ENCODE measurements around the gene TCN2.
A peak's percentile ranks its signal among the peaks of the same experiment; 100 is the strongest.
"Not testable (repeated sequence)": the region's sequence is repeated elsewhere in the genome, so short reads cannot be mapped to it uniquely, and the experiment has no call there.

Gene TCN2

DNA sequence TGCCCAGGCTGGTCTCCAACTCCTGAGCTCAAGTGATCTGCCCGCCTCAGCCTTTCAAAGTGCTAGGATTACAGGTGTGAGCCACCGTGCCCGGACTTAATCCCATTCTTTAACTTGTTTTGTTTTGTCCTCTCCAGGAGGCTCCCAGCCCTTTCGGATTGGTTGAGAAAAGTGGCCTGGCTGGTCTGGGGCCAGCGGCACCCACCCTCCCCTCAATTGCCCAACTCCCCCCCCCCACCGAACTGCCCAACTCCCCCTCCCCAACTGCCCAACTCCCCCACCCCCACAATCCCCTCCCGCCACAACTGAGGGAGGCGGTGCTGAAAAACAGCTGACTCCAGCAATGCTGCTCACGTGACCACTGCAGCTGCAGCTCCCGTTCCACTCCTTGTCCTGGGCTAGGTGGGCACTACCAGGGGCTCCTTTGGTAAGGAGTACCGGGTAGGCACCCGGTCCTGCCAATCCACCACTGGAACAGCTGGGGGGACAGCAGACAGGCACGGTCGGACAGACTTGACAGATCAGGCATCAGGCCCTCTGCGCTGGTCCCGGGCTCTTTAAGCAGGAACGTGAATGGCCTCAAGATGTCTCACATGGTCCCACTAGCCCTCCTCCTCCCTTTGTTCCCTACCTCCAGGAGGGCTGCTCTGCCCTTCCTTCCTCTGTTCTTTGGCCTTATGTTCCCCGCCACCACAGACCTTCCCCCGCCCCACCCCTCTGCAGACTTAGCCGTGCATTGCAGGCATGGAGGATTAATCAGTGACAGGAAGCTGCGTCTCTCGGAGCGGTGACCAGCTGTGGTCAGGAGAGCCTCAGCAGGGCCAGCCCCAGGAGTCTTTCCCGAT is at the start of gene TCN2:
Gene TCN2 (plus strand): TSS at position 720 of the 845 bp plus-strand sequence. CDS start 158 bp downstream, outside the sequence.
- peak; percentile 20 to 32 for DNase-seq (ENCODE audit: low read depth in 2 of 2)

DNA sequence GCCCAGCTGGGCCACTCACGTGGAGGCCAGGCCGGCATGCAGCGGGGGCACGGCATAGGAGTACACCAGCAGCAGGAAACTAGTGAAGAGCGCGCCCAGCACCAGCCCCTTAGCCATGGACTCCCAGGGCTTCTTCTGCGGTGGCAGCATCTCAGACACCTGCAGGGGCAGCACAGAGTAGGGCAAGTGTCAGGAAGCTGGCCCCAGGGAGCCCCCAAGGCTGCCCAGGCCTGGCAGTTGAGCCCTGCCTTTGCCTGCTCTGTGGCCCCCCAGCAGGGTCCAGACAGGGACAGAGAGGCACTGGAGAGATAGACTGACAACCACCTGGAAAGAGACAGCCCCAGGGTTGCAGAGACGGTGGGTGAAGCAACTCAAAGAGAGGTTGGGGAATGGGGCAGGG is 49.7 kb upstream of the TCN2 start:
- DNase-seq (ENCODE audit: low read depth in 2 of 2), result no peak

DNA sequence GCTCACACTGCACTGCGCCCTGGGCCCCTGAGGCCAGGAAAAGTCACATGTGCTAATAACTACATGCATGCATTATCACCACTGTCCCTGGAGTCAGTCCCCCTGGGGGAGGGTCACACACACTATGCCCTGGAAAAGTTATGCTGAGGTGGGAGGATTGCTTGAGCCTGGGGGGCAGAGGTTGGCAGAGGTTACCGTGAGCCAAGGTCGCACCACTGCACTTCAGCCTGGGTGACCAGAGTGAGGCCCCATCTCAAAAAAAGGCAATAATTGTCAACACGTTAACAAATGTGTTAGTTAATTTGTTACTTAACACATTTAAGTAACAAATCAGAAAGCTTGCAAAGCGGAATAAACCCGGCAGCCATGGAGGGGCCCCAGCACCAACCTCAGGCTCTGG is 47.1 kb upstream of the TCN2 start:
- no peak for DNase-seq (ENCODE audit: low read depth in 2 of 2)

DNA sequence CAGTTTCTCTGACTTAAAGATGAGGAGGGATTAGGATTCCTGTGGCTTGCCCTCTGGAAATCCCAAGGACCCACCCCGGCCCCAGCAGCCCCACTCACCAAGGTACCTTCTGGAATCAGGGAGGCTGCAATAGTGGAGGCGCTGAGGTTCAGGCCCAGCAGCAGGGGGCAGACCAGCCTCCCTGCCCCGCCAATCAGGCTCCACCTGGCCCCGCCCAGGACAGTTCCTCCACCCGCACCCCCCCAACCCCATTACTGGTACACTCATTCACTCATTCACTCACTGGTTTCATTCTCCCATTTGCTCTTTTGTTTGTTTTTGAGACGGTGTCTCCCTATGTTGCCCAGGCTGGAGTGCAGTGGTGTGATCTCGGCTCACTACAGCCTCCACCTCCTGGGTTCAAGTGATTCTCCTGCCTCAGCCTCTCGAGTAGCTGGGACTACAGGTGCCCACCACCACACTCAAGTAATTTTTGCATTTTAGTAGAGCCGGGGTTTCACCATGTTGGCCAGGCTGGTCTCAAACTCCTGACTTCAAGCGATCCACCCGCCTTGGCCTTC is 46.3 kb upstream of the TCN2 start:
- DNase-seq (ENCODE audit: low read depth in 2 of 2), result peak; percentile 16 to 28

DNA sequence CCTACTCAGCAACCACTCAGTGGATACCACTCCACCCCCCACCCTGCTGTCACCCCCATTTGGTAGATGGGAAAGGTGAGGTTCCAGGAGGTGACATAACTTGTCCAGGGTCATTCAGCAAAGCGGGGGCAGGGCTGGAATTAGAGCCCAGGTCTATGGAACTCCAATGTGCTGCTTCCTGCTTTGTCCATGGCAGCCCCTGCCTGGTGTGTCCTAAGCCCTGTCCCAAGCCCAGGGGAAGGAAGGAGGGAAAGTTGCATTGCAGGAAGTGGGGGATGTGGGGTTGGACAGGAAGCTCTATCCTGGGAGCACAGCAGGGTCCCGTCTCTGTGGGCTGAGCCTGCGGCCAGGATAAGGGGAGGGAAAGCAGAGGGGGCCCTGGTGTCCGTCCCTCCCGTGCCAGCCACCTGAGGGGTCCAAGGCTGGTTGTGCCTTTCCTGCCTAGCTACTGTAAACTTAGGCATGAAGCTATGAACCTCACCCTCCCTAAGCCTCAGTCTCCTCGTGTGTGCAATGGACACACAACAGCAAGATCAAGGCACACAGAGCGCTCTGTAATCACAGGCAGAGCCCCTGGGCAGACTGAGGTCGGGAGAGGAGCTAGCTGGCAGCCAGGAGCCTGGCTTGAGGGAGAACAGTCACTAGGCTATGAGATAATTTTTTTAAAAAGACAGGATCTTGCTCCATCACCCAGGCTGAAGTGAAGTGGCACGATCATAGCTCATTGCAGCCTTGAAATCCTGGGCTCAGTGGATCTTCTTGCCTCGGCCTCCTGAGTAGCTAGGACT is 45.4 kb upstream of the TCN2 start:
- DNase-seq (ENCODE audit: low read depth in 2 of 2), result no peak

DNA sequence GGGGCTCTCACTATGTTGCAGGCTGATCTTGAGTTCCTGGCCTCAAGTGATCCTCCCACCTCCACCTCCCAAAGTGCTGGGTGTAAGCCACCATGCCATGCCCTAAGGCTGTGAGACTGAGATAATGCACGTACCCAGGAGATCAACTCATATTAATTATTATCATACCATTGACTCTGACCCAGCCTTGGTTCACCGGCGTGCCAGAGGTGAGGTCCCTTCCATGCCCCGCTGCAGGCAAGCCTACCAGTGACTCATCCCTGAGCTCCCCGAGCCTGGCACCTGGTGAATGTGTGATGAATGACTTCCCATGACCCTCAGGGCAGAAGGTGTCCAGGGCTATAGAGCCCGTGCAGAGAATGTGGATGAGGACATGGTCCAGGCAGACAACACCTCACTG is 44.6 kb upstream of the TCN2 start:
- DNase-seq (ENCODE audit: low read depth in 2 of 2), result no peak

DNA sequence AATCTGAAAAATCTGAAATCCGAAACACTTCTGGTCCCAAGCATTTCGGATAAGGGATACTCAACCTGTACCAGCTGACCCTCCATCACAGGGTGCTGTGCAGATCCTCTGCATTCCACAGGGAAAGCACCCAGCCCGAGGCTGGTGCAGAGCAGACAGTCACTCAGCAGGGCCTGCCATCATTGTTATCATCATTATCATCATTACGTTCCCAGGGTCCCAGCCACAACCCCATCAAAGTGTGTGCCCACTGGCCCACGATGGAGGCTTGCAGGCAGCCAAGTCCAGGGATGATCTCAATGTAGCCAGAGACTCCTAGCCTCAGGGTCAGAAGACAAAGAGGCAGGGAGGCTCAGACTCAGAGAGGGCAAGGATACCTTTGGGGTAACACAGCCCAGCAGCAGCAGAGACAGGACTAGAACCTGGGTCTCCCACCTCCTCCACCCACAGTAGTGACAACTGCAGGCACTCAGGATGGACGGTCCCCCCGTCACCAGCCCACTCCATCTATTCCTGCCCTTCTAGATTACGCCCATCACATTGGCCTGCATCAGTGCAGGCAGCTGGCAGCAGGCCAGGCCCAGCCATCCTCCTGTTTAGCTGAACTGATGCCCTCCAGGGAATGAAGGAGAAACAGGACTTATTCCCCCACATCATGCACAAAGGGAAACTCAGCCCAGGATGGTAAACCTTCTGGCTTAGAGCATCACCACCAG is 42.8 kb upstream of the TCN2 start:
- DNase-seq (ENCODE audit: low read depth in 2 of 2), result no peak

DNA sequence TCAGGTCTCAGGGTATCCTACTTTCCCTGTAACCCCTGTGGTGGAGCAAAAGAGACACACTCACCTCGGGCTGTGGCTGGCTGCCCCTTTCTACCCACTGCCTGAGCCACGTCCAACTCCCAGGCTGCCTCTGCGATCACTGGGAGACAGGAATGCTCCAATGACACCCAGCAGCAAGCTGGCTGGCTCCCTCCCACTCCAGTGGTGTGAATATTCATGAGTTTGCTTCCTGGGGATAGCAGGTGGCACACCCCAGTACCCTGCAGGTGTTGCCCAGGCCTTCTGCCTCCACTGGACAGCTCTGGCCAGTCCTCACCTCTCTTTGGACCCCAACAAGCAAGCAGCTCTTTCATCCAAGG is 42.2 kb upstream of the TCN2 start:
- no peak for DNase-seq (ENCODE audit: low read depth in 2 of 2)

DNA sequence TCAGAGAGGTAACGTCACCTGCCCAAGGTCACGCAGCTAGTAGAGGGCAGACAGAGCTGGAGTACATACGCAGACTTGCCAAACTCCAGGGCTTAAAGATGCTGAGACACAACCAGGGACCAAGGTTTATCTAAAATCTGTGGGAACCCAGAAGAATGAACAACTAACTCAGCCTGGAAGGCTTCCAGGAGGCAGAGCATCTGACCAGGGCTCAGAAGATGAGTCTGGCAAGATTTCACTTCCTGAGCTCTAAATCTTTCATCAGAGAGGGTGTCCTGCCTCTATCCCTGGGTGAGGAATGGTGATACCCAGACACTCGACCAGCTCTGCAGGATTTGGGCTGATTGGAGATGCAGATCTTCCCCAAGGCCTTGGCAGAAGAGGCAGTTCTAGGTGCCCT is 41.6 kb upstream of the TCN2 start:
- no peak for DNase-seq (ENCODE audit: low read depth in 2 of 2)

DNA sequence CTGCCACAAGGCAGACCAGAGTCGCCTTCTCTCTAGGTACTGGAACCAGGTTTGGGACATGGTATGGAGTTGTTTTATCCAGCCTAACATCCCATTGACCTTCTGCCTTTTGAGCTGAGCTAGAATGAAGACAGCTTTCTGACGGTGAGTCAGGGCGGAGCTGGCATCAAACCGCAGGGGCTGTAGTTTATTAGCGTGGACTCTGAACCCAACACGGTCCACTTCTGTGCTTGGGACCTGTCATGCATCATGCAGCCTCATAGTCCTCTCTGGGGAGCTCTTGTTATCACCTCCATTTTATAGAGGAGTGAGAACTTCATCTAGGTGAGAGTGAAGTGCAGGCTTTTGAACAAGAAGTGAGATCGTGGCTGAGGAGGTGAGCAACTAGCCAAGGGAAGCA is 40.8 kb upstream of the TCN2 start:
- no peak for DNase-seq (ENCODE audit: low read depth in 2 of 2)

DNA sequence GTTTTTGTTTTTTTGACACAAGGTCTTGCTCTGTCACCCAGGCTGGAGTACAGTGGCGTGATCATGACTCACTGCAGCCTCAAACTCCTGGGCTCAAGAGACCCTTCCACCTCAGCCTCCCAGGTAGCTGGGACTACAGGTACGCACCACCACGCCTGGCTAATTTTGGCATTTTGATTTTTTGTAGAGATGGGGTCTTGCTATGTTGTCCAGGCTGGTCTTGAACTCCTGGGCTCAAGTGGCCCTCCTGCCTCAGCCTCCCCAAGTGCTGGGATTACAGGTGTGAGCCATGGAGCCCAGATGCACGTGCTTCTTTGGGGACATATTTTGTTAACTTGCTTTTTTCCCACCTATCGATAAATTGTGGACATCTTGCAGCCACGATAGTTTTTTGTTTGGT is 39.7 kb upstream of the TCN2 start:
- not testable (repeated sequence) for DNase-seq (ENCODE audit: low read depth in 2 of 2)

DNA sequence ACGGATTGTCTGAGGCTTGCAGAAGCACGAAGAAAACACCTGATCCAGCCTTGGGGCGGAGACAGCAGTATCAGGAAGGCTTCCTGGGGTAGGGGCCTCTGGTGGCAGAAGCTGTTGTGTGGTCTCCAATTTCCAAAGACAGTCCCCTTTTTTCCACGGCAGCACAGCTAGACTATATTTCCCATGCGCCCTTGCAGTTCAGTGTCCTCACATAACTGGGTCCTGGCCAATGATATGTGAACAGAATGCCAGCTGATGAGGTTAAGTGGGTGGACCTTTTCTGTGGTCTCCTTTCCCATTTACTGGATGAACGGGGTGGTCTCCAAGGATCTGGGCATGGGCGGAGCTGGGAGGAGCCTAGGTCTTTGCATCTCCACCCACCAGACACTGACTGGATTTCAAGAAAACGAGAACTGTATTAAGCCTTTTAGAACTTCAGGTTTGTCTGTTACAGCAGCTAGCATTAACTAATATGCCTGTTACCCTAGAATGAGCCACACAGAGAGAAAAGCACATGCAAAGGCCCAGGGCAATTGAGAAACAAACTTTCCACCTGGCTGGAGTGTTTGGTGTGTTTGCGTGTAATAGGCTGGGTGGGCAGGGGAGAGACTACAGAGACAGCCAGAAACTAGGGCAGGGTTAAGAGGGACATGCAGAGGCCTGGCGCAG is 38.7 kb upstream of the TCN2 start:
- DNase-seq (ENCODE audit: low read depth in 2 of 2), result no peak

DNA sequence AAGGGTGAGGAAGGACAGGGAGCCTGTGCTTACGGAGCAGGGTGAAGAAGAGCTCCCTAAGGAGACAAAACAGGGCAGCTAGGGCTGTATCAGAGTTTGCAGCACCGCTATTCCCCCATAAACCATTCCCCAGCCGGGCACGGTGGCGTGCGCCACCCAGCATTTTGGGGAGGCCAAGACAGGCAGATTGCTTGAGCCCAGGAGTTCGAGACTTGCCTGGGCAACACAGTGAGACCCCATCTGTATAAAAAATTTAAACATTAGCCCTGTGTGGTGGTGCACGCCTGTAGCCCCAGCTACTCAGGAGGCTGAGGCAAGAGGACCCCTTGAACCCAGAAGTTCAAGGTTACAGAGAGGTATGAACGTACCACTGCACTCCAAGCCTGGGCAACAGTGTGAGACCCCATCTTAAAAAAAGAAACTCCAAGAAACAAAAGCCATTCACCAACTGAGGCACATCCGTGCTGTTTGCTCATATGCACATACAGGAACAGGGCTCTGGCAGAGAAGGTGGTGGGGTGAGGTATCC is 37.2 kb upstream of the TCN2 start:
- DNase-seq (ENCODE audit: low read depth in 2 of 2), result no peak

DNA sequence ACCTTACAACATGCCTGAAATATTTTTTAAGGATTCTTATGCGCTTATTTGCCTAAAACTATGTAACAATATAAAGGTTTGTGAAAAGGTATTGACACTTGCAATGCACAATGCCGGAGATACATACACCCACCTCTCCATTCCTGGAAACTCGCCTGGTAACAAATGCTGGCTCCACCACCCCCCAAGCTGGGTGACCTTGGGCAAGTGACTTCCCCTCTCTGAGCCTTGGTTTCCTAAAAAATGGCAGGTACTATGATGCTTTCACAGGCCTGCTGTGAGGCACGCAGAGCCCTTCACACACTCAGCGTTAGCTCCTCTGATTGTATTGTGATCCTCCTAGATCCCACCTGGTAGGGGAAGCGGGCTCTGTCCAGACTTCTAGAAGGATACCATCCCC is 34.8 kb upstream of the TCN2 start:
- no peak for DNase-seq (ENCODE audit: low read depth in 2 of 2)

DNA sequence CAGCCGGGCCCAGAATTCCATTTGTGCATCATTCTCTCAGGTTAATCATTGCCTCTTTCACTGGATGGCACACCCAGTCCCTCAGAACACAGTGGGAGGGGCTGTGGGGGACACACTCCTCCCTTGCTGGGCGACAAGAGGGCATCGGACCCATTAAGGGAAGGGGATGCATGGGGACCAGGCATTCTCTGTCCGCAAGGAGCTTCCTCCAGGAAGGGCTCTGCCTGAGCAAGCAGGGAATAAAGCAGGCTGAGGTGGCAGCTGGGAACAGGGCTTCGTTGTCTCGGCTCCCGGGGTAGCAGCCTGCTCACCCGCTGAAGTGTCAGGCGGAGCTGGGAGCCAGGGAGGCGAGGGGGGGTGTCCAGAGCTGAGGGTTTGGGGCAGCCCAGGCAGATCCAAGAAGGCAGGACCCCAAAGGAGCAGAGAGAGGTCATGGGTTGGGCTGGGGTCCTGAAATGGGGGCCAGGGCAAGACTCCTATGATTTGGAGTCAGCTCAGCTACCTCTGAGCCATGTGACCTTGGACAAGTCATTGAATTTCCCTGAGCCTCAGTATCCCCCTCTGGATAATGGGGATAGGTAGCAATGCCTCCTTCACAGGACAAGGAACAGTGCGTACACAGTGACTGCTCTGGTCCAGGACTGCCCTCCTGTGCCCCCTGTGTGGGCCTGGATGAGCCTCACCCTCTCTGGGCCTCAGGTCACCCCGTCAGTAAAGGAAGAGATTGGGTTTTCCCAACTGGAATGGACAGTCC is 34.0 kb upstream of the TCN2 start:
- DNase-seq (ENCODE audit: low read depth in 2 of 2), result no peak

DNA sequence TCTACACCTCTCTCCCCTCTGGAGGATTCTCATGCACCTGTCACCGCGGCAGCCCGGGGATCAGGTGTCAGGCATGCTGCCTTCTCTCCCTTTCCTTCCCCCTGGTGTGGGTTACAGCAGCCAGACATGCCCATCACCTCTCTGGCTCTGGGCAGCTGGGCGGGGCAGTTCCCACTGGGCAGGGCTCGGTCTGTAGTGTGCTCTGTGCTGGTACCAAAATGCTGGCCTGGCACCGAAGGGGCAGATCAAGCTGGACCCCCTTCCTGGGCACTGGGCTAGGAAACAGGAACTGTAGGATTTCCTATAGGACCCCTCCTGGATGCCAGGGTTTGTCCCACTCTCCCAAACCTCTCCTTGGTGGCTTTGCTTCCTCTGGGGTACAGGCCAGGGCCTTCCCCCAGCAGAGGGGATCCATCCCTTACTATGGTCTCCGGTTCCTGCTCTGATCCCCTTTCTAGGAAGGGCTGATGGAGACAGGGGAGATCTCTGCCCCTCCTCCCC is 33.3 kb upstream of the TCN2 start:
- no peak for DNase-seq (ENCODE audit: low read depth in 2 of 2)

DNA sequence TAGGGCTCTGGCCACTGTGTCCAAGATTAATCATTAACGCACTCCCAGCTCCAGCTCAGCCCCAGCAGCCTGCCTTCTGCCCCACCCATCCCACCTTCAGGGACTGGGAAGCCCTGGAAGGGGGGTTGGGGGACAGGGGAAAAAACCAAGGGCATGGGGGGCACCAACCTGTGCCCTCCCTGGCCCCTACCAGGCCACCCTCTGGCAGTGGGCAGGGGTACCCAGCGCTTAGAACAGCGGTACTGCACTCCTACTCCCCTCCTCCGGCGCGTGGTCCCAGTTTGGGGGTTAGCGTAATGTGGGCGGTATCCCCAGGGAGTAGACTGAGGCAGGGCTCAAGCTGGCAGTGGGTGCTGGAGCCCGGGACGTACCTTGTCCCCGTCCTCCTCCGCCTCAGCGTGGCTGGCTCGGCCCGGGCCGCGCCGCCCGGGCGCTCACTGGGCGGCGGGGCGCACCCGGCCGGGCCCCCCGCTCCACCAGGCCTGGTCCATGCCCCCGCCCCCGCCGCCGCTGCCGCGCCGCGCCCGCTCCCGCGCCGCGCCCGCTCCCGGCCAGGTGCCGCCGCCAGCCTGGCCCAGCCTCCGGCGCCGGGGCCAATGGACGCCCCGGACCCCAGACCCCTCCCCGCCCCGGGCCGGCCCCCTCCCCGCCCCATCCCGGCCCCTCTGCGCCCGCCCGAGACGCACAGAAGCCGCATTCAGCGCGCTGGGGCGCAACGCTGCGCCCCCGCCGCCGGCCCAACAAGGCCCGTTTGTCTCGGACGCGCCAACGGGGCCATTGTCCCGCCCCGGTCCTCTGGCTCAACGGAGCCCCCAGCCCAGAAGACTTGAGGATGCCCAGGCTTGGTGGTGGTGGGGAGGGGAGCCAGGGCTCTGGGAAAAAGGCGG is 32.6 kb upstream of the TCN2 start, which contains the start of gene GAL3ST1:
Gene GAL3ST1 (minus strand): TSS at position 571 of the 887 bp plus-strand sequence. CDS start 17,273 bp downstream, outside the sequence.
- DNase-seq (ENCODE audit: low read depth in 2 of 2), result no peak

DNA sequence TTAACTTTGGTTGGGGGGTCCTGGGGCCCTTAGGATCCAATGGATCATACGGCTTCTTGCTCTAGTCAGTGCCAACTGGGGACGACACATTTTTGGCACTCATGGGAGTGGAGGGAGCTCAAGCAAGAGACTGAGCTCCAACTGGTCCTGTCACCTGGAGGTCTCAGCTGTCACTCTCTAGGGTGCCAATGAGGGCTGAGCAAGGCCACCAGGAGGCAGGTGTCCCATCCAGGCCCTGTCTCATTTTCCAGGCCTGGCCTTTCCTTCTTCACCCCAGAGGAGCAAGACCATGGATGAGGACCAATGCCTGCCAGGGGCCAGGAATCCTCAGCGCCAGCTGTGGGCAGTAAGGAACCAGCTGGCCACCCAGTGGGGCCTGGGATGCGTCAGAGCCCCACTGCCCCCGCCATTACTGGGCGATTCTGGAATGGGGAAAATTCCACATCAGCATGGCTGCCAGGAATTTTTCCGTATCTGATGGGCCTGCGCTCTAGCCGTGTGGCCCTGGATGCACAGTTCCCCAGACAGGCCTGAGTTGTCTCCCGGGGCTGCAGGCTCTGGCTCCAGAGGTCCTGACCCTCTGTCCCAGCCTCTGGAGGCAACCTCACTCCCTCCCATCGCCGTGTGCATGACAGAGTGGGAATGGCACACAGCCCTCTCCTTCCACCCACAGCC is 31.8 kb upstream of the TCN2 start:
- DNase-seq (ENCODE audit: low read depth in 2 of 2), result no peak

DNA sequence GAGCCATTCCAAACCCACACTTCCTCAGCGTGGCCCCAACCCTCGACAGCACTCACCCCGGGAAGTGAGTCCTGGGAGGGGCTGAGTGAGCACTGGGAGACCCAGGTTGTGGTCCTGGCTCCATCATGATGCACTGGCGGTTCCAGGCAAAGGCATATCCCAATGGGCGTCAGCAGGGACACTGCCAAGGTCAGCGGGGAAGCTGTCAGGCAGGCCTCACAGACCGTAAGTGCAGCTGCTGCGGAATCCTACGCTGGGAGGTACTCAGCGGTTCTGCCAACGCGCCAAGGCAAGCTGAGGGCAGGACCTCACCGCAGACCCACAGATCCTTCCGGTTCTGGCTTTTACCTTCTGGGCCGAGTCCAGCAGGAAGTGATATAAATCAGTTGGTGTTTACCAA is 31.1 kb upstream of the TCN2 start:
- no peak for DNase-seq (ENCODE audit: low read depth in 2 of 2)
